ENCODE data around the gene ADCYAP1R1.

Gene ADCYAP1R1

GRCh38 chr7:31051598-31052486 is at the start of gene ADCYAP1R1:
Gene ADCYAP1R1 (plus strand): TSS chr7:31052308. CDS start chr7:31063265, 10,957 bp downstream.
- H3K4me1 ChIP-seq (ENCODE audit: control insufficient read depth, insufficient read depth, low read length): peaks cover 17% of the 10 kb centered on the region
- H3K4me3 ChIP-seq (ENCODE audit: low read depth, low read length): peak within 1 kb of the TSS; percentile 67
- H3K36me3 ChIP-seq (ENCODE audit: control insufficient read depth, insufficient read depth, low read length): no peaks in the 10 kb centered on the region
- H3K9me3 ChIP-seq (ENCODE audit: control insufficient read depth, insufficient read depth, low read length): no peaks in the 10 kb centered on the region
- peaks cover 39% of the 10 kb centered on the region for H3K27me3 ChIP-seq (ENCODE audit: control insufficient read depth, insufficient read depth, low read length)
- H3K9ac ChIP-seq (ENCODE audit: low read depth, low read length): no peak within 1 kb of the TSS
- no peak within 1 kb of the TSS for H3K27ac ChIP-seq (ENCODE audit: low read depth, low read length)

- H3K9ac ChIP-seq (ENCODE audit: low read depth, low read length): no peak overlapping the region
- no peaks in the 10 kb centered on the region for H3K36me3 ChIP-seq (ENCODE audit: control insufficient read depth, insufficient read depth, low read length)
- H3K27me3 ChIP-seq (ENCODE audit: control insufficient read depth, insufficient read depth, low read length): no peaks in the 10 kb centered on the region
- H3K4me1 ChIP-seq (ENCODE audit: control insufficient read depth, insufficient read depth, low read length): 0 out of 2 replicates have a peak, but pooled peaks cover 5% of the 10 kb centered on the region
- H3K4me3 ChIP-seq (ENCODE audit: low read depth, low read length): no peak overlapping the region
- no peaks in the 10 kb centered on the region for H3K9me3 ChIP-seq (ENCODE audit: control insufficient read depth, insufficient read depth, low read length)
- no peak overlapping the region for H3K27ac ChIP-seq (ENCODE audit: low read depth, low read length)
These were observed 49.0 kb upstream of the ADCYAP1R1 start for GRCh38 chr7:31003097-31003496.

GRCh38 chr7:31003721-31004120 is 48.4 kb upstream of the ADCYAP1R1 start:
- no peaks in the 10 kb centered on the region for H3K27me3 ChIP-seq (ENCODE audit: control insufficient read depth, insufficient read depth, low read length)
- no peak overlapping the region for H3K4me3 ChIP-seq (ENCODE audit: low read depth, low read length)
- no peaks in the 10 kb centered on the region for H3K36me3 ChIP-seq (ENCODE audit: control insufficient read depth, insufficient read depth, low read length)
- no peak overlapping the region for H3K9ac ChIP-seq (ENCODE audit: low read depth, low read length)
- no peak overlapping the region for H3K27ac ChIP-seq (ENCODE audit: low read depth, low read length)
- H3K9me3 ChIP-seq (ENCODE audit: control insufficient read depth, insufficient read depth, low read length): no peaks in the 10 kb centered on the region
- 0 out of 2 replicates have a peak, but pooled peaks cover 5% of the 10 kb centered on the region for H3K4me1 ChIP-seq (ENCODE audit: control insufficient read depth, insufficient read depth, low read length)

GRCh38 chr7:31004393-31004792 is 47.7 kb upstream of the ADCYAP1R1 start:
- no peaks in the 10 kb centered on the region for H3K27me3 ChIP-seq (ENCODE audit: control insufficient read depth, insufficient read depth, low read length)
- H3K9ac ChIP-seq (ENCODE audit: low read depth, low read length): no peak overlapping the region
- no peak overlapping the region for H3K27ac ChIP-seq (ENCODE audit: low read depth, low read length)
- no peaks in the 10 kb centered on the region for H3K36me3 ChIP-seq (ENCODE audit: control insufficient read depth, insufficient read depth, low read length)
- H3K4me3 ChIP-seq (ENCODE audit: low read depth, low read length): no peak overlapping the region
- H3K9me3 ChIP-seq (ENCODE audit: control insufficient read depth, insufficient read depth, low read length): no peaks in the 10 kb centered on the region
- 0 out of 2 replicates have a peak, but pooled peaks cover 5% of the 10 kb centered on the region for H3K4me1 ChIP-seq (ENCODE audit: control insufficient read depth, insufficient read depth, low read length)

- Histone ChIP-seq H3K36me3 (ENCODE audit: control insufficient read depth, insufficient read depth, low read length) (no peaks in the 10 kb centered on the region), H3K9me3 (ENCODE audit: control insufficient read depth, insufficient read depth, low read length) (no peaks in the 10 kb centered on the region), H3K9ac (ENCODE audit: low read depth, low read length) (no peak overlapping the region), H3K4me3 (ENCODE audit: low read depth, low read length) (no peak overlapping the region), H3K4me1 (ENCODE audit: control insufficient read depth, insufficient read depth, low read length) (no peaks in the 10 kb centered on the region), H3K27me3 (ENCODE audit: control insufficient read depth, insufficient read depth, low read length) (no peaks in the 10 kb centered on the region), H3K27ac (ENCODE audit: low read depth, low read length) (no peak overlapping the region)
These were observed 45.3 kb upstream of the ADCYAP1R1 start for GRCh38 chr7:31006857-31007256.

- Histone ChIP-seq H3K9me3 (ENCODE audit: control insufficient read depth, insufficient read depth, low read length) (no peaks in the 10 kb centered on the region), H3K4me1 (ENCODE audit: control insufficient read depth, insufficient read depth, low read length) (no peaks in the 10 kb centered on the region), H3K27ac (ENCODE audit: low read depth, low read length) (no peak overlapping the region), H3K36me3 (ENCODE audit: control insufficient read depth, insufficient read depth, low read length) (no peaks in the 10 kb centered on the region), H3K27me3 (ENCODE audit: control insufficient read depth, insufficient read depth, low read length) (no peaks in the 10 kb centered on the region), H3K9ac (ENCODE audit: low read depth, low read length) (no peak overlapping the region), H3K4me3 (ENCODE audit: low read depth, low read length) (no peak overlapping the region)
These were observed 44.5 kb upstream of the ADCYAP1R1 start for GRCh38 chr7:31007634-31008033.

- Histone ChIP-seq H3K4me1 (ENCODE audit: control insufficient read depth, insufficient read depth, low read length) (peaks cover 5% of the 10 kb centered on the region; the same call in 1 of the 2 replicates), H3K27ac (ENCODE audit: low read depth, low read length) (no peak overlapping the region), H3K4me3 (ENCODE audit: low read depth, low read length) (no peak overlapping the region), H3K9me3 (ENCODE audit: control insufficient read depth, insufficient read depth, low read length) (no peaks in the 10 kb centered on the region), H3K36me3 (ENCODE audit: control insufficient read depth, insufficient read depth, low read length) (no peaks in the 10 kb centered on the region), H3K9ac (ENCODE audit: low read depth, low read length) (no peak overlapping the region), H3K27me3 (ENCODE audit: control insufficient read depth, insufficient read depth, low read length) (no peaks in the 10 kb centered on the region)
These were observed 37.3 kb upstream of the ADCYAP1R1 start for GRCh38 chr7:31014826-31015225.

- no peak overlapping the region for H3K9ac ChIP-seq (ENCODE audit: low read depth, low read length)
- no peak overlapping the region for H3K4me3 ChIP-seq (ENCODE audit: low read depth, low read length)
- peaks cover 14% of the 10 kb centered on the region for H3K4me1 ChIP-seq (ENCODE audit: control insufficient read depth, insufficient read depth, low read length)
- no peak overlapping the region for H3K27ac ChIP-seq (ENCODE audit: low read depth, low read length)
- no peaks in the 10 kb centered on the region for H3K36me3 ChIP-seq (ENCODE audit: control insufficient read depth, insufficient read depth, low read length)
- H3K9me3 ChIP-seq (ENCODE audit: control insufficient read depth, insufficient read depth, low read length): no peaks in the 10 kb centered on the region
- no peaks in the 10 kb centered on the region for H3K27me3 ChIP-seq (ENCODE audit: control insufficient read depth, insufficient read depth, low read length)
These were observed 35.0 kb upstream of the ADCYAP1R1 start for GRCh38 chr7:31017032-31017675.

GRCh38 chr7:31017721-31018120 is 34.4 kb upstream of the ADCYAP1R1 start:
- Histone ChIP-seq H3K27me3 (ENCODE audit: control insufficient read depth, insufficient read depth, low read length) (no peaks in the 10 kb centered on the region), H3K4me1 (ENCODE audit: control insufficient read depth, insufficient read depth, low read length) (peaks cover 18% of the 10 kb centered on the region), H3K36me3 (ENCODE audit: control insufficient read depth, insufficient read depth, low read length) (no peaks in the 10 kb centered on the region), H3K9ac (ENCODE audit: low read depth, low read length) (no peak overlapping the region), H3K9me3 (ENCODE audit: control insufficient read depth, insufficient read depth, low read length) (no peaks in the 10 kb centered on the region), H3K27ac (ENCODE audit: low read depth, low read length) (no peak overlapping the region), H3K4me3 (ENCODE audit: low read depth, low read length) (no peak overlapping the region)

- Histone ChIP-seq H3K4me3 (ENCODE audit: low read depth, low read length) (no peak overlapping the region), H3K9me3 (ENCODE audit: control insufficient read depth, insufficient read depth, low read length) (no peaks in the 10 kb centered on the region), H3K27me3 (ENCODE audit: control insufficient read depth, insufficient read depth, low read length) (no peaks in the 10 kb centered on the region), H3K9ac (ENCODE audit: low read depth, low read length) (no peak overlapping the region), H3K36me3 (ENCODE audit: control insufficient read depth, insufficient read depth, low read length) (no peaks in the 10 kb centered on the region), H3K4me1 (ENCODE audit: control insufficient read depth, insufficient read depth, low read length) (peaks cover 20% of the 10 kb centered on the region), H3K27ac (ENCODE audit: low read depth, low read length) (no peak overlapping the region)
These were observed 32.6 kb upstream of the ADCYAP1R1 start for GRCh38 chr7:31019509-31019908.

- H3K9ac ChIP-seq (ENCODE audit: low read depth, low read length): no peak overlapping the region
- no peaks in the 10 kb centered on the region for H3K9me3 ChIP-seq (ENCODE audit: control insufficient read depth, insufficient read depth, low read length)
- no peak overlapping the region for H3K27ac ChIP-seq (ENCODE audit: low read depth, low read length)
- no peaks in the 10 kb centered on the region for H3K27me3 ChIP-seq (ENCODE audit: control insufficient read depth, insufficient read depth, low read length)
- H3K4me3 ChIP-seq (ENCODE audit: low read depth, low read length): no peak overlapping the region
- peaks cover 20% of the 10 kb centered on the region for H3K4me1 ChIP-seq (ENCODE audit: control insufficient read depth, insufficient read depth, low read length)
- H3K36me3 ChIP-seq (ENCODE audit: control insufficient read depth, insufficient read depth, low read length): no peaks in the 10 kb centered on the region
These were observed 31.9 kb upstream of the ADCYAP1R1 start for GRCh38 chr7:31020161-31020560.
